GM06990 (cell line): ENCODE data around the gene ASB2.

ENCODE experiments used
- DNase-seq: peaks from one replicate; pipeline ENCODE4 v3.0.0-alpha.2; 2011; ENCODE audit not compliant: insufficient read length; ENCODE audit errors: extremely low read depth
- H3K27me3 ChIP-seq: replicated peaks from 2 replicates; pipeline ENCODE4 v1.6.0; 2011; ENCODE audit warnings: low read length; ENCODE audit not compliant: control insufficient read depth, insufficient read depth
- H3K36me3 ChIP-seq: 2 replicates; pipeline ENCODE4 v1.5.1; 2011; ENCODE audit warnings: low read length; ENCODE audit not compliant: control insufficient read depth, insufficient read depth
- H3K4me3 ChIP-seq: replicated peaks from 2 replicates; pipeline ENCODE4 v1.5.1; 2011; ENCODE audit warnings: low read depth, mild to moderate bottlenecking, control low read depth, low read length
- TF ChIP-seq, protein P1 (sequence below): IDR thresholded peaks from 2 replicates; pipeline ENCODE4 v1.5.1; 2011; ENCODE audit warnings: low read length, control low read depth, mild to moderate bottlenecking, inconsistent platforms; ENCODE audit not compliant: insufficient read depth, poor library complexity, severe bottlenecking

Gene ASB2

GRCh38 chr14:93923626-93924025 is 52.7 kb downstream of the ASB2 start:
- DNase-seq, result no peak
- no peaks in the 10 kb centered on the region for H3K36me3 ChIP-seq
- no peak overlapping the region for H3K4me3 ChIP-seq
- TF ChIP-seq, protein P1, sequence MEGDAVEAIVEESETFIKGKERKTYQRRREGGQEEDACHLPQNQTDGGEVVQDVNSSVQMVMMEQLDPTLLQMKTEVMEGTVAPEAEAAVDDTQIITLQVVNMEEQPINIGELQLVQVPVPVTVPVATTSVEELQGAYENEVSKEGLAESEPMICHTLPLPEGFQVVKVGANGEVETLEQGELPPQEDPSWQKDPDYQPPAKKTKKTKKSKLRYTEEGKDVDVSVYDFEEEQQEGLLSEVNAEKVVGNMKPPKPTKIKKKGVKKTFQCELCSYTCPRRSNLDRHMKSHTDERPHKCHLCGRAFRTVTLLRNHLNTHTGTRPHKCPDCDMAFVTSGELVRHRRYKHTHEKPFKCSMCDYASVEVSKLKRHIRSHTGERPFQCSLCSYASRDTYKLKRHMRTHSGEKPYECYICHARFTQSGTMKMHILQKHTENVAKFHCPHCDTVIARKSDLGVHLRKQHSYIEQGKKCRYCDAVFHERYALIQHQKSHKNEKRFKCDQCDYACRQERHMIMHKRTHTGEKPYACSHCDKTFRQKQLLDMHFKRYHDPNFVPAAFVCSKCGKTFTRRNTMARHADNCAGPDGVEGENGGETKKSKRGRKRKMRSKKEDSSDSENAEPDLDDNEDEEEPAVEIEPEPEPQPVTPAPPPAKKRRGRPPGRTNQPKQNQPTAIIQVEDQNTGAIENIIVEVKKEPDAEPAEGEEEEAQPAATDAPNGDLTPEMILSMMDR, result no peak
- H3K27me3 ChIP-seq, result no peaks in the 10 kb centered on the region; the same call in 1 of the 2 replicates

GRCh38 chr14:93921001-93921806 is 55.2 kb downstream of the ASB2 start:
- H3K36me3 ChIP-seq, result no peaks in the 10 kb centered on the region
- TF ChIP-seq, protein P1, result no peak
- no peak overlapping the region for H3K4me3 ChIP-seq
- no peaks in the 10 kb centered on the region; the same call in 1 of the 2 replicates for H3K27me3 ChIP-seq
- DNase-seq, result no peak

DNA sequence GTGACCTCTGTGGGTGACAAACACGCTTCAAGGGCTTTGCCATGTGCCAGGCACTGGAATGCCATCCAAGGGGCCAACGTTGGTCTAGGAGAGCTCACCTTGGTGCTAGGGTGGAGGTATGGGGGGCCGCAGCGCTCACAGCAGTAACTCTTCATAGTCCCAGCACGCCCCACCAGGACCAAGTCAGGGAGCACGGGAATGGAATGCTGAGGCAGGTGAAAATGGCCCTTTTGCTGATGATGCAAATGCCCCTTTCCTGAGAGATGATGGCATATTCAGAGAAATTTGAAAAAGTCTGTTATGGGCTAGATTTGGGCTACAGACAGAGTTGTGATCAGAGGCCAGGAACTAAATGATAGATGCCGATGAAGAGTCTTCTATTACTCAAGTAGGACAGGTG is 59.2 kb downstream of the ASB2 start:
- H3K4me3 ChIP-seq, result no peak overlapping the region
- no peaks in the 10 kb centered on the region; the same call in none of the 2 replicates for H3K27me3 ChIP-seq
- TF ChIP-seq, protein P1, result no peak
- no peaks in the 10 kb centered on the region for H3K36me3 ChIP-seq
- DNase-seq, result no peak

DNA sequence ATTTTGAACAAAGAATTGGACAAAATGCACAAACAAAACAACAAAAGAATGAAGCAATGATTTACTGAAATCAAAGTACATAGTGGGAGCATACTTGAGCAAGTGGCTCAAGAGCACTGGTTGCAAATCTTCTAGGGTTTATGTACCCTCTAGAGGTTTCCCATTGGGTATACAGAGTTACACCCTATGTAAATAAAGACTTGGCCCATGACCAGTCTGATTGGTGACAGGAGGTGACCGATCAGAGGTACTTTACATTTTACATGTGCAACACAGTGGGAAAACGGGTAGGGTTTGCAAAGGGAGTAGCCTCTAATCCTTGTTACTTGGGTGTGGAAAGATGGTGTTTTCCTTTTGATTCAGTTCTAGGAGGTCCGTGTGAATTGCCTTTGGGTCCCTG is 59.9 kb downstream of the ASB2 start:
- no peak for DNase-seq
- TF ChIP-seq, protein P1, result no peak
- no peak overlapping the region for H3K4me3 ChIP-seq

GRCh38 chr14:93915800-93916199 is 60.6 kb downstream of the ASB2 start:
- Histone ChIP-seq H3K27me3 (no peaks in the 10 kb centered on the region; the same call in 1 of the 2 replicates), H3K4me3 (no peak overlapping the region), H3K36me3 (no peaks in the 10 kb centered on the region)
- TF ChIP-seq, protein P1, result no peak
- no peak for DNase-seq

More for the DNA sequence above, 59.9 kb downstream of the ASB2 start:
- H3K27me3 ChIP-seq, result no peaks in the 10 kb centered on the region; the same call in 1 of the 2 replicates
- H3K36me3 ChIP-seq, result no peaks in the 10 kb centered on the region
